ENCODE data around the gene CAMK1D.
A peak's percentile ranks its signal among the peaks of the same experiment; 100 is the strongest.
"Not testable (repeated sequence)": the region's sequence is repeated elsewhere in the genome, so short reads cannot be mapped to it uniquely, and the experiment has no call there.

CAMK1D gene

DNA sequence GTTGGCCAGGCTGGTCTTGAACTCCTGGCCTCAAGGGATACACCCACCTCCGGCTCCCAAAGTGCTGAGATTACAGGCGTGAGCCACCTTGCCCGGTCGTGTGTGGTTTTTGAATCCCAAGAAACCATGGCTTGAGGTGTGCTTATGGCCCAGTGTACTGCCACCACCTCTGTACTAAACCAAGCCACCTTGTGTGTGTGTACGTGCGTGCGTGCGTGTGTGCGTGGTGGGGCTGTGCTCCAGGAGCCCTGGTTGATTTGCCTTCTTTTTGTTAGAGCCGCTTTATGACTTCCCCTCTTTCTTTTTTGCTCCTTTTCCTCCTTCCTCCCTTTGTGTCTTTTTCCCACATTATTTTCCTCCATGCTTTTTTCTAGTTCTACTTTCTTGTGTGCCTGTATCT lies 121.4 kb downstream of the CAMK1D start:
- DNase-seq: peak; percentile 65

DNA sequence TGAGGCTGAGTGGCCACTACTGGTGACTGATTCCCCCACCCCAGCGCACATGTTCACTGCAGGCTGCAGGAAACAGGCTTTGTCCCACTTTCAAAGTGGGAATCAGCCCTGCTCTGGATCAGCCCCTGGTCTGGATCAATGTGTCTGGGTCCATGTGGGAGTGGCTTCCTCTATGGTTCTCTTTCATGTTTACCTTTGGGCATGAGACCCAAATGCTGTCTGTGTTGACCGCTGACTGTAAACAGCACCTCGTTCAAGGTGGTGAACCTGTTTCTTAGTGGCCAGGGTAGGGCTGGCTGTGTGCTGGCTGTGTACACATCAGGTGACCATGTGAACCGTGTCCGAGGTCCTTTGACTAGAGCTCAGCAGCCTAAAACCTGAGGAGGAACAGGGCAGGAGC lies 121.8 kb downstream of the CAMK1D start:
- peak; percentile 82 for DNase-seq

DNA sequence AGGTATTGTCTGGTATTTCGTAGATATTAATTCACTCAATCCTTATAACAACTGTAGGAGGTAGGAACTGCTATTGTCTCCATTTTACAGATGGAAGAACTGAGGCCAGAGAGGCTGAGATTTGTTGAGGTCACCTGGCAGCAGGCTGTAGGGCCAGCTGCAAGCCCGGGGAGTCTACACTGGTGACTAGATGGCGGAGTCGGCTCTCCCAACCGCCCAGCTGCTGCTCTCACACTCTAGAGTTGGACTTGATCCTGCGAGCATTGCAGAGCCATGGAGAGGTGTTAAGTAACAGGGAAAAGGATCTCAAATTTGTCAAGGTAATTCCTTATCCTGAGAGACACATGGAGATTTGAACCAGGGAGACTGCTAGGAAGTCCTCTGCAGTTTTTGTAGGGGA lies 124.1 kb downstream of the CAMK1D start:
- no peak for DNase-seq

DNA sequence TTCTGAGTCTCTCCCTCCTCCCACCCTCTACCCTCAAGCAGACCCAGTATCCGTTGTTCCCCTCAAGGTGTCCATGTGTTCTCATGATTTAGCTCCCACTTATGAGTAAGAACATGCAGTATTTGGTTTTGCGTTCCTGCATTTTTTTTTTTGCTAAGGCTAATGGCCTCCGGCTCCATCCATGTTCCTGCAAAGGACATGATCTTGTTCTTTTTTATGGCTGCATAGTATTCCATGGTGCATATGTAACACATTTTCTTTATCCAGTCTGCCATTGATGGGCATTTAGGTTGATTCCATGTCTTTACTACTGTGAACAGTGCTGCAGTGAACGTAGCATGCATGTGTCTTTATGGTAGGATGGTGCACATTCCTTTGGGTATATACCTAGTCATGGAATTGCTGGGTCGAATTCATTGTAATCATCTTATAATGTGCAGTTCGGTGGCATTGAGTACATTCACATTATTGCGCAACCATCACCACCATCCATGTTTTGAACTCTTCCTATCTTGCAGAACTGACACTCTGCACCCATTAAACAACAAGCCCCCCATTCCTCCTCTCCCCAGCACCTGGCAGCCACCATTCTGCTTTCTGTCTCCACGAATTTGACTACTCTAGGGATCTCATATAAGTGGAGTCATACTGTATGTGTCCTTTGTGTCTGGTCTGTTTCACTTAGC lies 125.5 kb downstream of the CAMK1D start:
- no peak for DNase-seq

DNA sequence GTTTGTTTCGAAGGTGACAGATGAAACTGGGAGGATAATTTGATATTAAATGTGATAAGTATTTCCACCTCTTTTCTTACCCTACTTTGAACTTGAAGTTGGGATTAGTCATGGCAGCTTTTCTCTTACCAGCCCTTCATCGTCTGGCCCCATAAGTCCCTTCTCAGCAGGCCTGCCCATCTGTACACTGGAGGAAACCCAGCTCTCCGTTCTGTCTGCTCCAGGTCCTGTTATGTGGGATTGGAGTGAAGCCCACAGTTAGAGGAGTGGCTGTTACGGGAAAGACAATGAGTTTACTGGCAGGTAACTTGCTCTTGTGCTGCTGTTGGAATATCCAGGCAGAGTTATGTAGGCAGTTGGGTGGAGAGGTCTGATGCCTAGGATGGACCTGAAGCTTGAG lies 127.3 kb downstream of the CAMK1D start:
- no peak for DNase-seq

DNA sequence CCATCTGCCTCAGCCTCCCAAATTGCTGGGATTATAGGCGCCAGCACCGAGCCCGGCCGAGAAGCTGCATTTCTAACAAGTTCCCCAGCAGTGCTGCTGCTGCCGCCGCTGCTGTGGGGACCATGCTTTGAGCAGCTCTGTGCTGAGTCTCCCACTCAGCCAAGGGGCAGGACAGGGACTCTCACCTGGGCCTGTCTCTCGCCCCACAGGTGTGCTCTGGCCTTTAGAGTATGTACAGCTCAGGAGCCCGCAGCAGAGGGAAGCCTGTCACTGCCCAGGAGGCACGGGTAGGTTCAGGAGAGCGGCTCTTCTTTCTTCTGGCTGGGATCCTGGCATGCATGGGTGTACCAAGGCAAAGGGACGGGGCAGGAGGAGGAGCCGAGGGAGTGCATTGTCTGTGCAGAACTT lies 130.1 kb downstream of the CAMK1D start:
- no peak for DNase-seq

DNA sequence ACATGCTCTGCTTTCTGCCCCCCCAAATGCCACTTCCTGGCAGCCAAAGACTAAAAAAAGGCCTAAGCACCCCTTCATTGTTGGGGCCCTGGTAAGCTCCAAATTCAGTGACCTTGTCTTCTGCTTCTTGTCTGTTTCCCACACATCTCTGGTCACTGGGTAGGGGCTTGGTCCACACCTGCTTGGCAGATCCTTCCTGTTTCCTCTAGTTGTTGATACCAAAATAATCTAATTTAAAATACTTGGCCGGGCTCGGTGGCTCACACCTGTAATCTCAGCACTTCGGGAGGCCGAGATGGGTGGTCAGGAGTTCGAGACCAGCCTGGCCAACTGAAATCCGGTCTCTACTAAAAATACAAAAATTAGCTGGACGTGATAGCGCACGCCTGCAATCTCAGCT lies 130.6 kb downstream of the CAMK1D start:
- no peak for DNase-seq

DNA sequence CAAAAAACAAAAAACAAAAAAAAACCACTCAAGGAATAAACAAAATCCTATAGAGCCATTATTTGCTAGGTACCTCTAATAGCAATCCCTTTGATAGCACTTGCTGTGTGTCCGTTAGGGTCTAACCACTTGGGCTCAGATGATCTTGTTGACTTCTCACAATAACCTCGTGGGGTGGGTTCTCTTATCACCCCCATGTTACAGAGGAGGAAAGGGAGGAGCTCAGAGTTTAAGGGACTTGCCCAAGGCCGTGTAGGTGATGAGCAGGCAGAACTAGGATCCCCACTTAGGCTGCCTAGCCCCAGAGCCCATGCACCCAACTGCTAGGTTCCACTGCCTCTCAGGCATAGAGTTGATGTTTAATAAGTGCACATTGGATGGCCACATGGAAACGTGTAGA lies 131.1 kb downstream of the CAMK1D start:
- DNase-seq: no peak

DNA sequence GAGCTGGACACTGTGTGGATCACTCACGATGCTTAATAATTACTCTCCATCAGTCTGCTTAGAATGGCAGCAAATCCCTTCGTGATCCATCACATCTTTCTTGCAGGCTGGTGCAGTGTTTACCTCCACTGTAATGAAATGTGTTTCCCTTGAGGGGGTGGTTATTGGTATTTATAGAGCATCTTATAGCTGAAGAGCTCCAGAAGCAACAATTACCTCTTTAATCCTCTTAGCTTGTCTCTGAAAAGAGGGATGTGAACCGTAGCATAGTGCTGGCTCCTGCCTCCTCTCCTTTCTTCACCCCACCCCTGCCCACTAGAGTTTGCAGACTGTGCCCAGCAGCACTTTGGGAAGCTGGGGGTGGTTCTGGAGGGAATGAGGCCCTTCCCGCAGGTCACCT lies 132.6 kb downstream of the CAMK1D start:
- DNase-seq: no peak

DNA sequence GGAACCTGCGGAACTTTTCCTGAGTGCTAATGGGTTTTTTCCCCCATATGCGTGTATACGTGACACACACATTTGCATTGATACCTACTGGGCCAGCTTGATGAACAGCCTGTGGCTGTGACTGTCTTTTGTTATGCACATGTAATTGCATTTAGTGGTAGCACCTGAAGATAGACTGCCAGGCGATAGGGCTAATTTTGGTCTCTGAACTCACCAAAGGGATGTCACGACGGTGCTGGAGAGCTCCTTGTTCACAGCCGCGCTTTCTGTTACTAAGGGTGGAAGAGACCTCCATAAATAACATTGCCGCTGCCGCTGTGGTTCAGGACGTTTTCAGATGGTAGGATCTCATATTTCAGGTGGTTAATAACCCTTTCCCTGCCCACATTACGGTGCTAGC lies 133.2 kb downstream of the CAMK1D start:
- no peak for DNase-seq

DNA sequence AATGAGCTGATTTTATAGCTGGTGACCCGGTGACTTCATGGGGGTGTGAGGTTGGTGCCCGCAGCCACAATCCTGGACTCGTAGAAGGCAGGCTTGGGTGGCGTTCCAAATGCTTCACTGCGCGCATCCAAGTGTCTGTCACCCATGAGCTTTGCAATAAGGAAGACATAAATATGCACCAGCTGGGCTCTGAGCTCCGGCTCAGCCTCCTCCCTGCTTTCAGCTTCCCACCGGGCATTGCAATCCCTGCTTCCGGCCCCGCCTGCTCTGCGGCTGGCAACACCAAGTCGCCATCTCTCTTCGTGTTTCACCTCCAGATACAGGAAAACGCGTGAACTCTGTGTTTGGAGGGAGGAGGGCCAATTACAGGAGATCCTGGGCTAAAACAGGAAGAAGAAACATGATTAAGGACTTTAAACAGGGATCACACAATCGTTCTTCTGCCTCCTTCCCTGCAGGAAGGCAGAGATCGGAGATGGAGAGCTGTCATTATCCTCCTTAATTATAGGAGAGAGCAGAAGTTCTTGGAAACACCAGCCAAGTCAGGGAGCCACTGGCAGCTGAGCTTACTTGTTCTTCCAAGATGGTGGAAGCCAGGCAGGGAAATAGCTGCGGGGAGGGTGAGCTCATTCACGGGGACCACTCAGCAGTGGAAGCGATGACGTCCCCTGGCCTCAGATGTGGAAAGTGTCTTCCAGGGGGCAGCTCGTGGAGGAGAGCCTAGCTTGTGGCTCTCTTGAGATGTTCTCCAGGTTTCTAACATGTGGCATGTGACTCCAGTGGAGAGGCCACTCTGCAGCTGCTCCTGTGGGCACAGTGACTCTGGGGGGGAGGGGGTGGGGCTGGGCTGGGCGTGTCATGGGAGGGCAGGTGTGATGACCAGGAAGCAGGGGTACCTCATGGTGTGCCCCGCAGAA lies 134.9 kb downstream of the CAMK1D start:
- peak; percentile 95 for DNase-seq

DNA sequence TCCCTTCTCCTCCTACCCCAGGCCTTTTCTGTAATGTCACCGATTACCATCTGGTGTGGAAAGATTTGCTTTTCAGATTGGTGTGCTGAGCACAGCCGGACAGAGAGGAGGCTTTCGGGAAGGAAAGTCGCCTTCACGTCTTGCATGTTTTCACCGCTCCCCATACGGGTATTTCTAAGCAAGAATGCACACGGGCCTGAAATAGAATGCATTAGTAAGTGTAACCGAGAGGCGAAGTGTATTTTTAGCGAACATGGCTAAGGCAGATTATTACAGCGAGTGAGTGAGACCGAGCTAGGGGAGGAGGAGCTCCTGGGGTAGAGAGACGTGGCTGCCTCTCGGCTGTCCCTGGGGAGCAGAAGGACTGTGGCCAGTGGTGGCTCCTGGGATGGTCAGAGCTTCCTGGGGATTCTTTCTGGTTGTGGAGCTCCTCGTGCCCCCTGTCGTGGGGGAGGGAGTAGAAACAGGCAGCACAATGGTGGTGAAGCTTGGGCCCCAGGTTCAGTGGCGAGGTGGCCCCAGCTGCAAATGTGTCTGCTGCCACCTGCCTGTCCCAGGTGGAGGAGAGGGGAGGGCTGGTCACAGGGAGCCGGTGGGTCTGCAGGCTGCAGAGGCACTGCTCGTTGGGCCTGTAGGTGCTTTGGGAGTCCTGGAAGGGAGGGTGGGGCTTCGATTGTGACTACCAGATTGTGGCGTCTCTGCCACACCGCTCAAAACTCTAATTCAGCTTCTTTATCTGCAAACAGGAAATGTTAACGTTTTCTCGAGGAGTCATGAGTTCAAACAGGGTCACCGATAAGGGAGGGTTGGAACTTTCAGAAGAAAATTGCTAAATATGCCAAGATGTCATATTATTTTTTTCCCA lies 135.8 kb downstream of the CAMK1D start:
- peak; percentile 96 for DNase-seq

DNA sequence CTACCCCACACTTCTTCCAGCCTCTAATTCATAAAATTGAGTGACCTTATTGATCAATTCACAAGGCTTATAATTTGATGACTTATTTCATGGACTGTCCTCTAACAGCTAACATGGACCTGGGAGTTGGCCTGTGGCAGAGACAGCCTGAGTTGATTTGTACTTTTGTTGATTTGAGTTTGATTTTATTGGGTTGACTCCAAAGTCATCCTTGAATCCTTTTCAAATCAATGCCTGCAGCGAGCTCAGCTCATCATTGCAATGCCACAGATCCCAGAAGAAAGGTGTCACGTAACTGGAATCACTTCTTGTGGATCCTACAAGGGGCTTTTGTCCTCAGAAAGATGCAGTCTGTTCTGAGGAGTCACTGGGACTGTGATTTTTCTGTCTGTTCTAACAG lies 138.0 kb downstream of the CAMK1D start:
- DNase-seq: no peak

DNA sequence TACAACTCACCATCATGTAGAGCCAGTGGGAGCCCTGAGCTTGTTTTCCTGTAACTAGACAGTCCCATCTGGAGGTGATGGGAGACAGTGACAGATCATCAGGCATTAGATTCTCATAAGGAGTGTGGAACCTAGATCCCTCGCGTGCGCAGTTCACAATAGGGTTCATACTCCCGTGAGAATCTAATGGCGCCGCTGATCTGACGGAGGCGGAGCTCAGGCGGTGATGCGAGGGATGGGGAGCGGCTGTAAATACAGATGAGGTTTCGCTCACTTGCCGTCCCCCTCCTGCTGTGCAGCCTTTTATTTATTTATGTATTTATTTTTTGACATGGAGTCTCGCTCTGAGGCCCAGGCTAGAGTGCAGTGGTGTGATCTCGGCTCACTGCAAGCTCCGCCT lies 139.3 kb downstream of the CAMK1D start:
- no peak for DNase-seq

DNA sequence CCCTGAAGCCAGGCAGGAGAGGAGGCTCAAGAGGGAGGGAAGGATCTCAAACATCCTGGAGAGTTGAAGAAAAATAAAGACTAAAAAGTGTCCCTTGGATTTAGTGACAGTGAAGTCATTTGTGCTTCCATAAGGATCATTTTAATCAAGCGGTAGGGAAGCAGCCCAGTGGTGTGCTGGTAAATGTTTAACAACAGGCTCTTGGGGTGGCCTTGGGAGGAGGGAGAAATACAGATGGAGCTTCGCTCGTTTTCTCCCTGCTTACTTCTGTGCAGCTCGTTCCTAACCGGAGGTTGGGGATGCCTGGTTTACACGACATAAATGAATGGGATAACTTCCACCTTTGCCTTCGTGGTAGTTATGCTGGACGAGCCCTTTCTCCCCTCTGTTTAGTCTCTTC lies 140.0 kb downstream of the CAMK1D start:
- peak; percentile 50 for DNase-seq

DNA sequence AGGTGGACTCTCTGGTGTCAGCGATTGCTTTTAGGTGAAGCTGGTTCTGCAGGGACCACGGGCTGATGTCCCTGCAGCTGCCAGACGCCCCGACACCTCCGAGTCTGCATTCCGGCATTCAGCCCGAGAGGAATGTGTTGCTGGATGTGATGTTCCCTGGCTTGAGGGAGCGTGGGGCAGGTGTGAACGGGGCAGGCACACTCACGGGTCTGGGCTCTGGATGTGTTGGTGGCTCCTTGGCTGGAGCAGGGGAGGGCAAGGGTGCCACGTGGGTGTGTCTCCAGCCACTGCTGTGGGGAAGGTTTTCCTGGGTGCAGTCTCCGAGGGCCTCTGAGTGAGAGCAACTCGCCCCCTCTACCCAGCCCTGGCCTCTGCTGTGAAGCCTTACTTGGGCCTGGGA lies 140.5 kb downstream of the CAMK1D start:
- no peak for DNase-seq

DNA sequence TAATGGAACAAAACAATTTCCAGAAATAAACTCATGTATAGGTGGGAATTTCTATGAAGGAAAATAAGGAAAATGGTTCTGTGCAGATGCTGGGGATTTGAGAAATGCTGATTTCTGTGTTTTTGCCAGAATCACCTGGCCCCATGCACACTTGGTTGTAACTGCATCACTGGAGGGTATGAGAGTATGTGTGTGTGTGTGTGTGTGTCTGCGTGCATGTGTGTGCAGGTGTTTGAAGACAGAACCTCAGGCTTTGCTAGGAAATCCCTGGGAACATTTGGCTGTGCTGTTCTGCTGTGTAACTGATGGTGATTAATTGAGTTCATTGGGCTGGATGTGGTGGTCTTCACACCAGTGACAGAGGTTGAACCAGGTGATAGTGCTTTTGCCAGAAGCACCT lies 141.6 kb downstream of the CAMK1D start:
- peak; percentile 70 for DNase-seq

DNA sequence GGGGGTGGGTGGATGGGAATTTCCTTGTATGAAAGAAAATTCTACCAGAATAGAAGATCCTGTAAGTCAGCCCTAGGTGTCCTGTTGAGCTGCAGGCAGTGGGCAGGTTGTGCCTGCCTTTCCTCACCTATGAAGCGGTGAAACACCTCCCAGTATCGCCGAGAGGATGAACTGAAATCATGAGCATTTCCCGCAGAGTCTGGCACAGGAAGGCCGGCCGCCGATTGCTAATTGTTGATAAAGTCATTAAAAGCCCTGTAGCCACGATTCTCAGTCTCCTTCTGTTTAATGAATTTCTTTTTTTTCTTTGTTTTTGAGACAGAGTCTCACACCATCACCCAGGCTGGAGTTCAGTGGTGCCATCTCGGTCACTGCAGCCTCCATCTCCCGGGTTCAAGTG lies 142.1 kb downstream of the CAMK1D start:
- DNase-seq: no peak

DNA sequence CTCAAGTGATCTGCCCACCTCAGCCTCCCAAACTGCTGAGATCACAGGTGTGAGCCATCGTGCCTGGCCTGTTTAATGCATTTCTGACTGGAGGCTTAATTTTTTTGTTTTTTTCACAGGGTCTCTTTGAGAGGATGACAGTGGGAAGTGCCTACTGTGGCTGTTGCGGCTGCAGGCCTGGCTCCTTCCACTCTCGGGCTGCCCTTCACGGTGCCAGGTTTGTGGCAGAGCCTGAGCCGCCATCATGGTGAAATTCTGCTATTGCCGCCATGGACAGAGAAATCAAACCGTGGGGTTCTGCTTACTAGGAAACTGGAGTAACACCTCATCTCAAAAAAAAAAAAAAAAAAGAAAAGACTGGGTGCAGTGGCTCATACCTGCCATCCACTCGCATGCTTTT lies 142.7 kb downstream of the CAMK1D start:
- no peak for DNase-seq

DNA sequence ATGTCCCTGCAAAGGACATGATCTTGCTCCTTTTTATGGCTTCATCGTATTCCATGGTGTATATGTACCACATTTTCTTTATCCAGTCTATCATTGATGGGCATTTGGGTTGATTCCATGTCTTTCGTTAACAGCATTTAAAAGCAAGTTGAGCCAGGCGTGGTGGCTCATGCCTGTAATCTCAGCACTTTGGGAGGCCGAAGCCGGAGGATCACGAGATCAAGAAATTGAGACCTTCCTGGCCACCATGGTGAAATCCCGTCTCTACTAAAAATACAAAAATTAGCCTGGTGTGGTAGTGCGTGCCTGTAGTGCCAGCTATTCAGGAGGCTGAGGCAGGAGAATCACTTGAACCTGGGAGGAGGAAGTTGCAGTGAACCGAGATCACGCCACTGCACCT lies 147.7 kb downstream of the CAMK1D start:
- DNase-seq: not testable (repeated sequence)

DNA sequence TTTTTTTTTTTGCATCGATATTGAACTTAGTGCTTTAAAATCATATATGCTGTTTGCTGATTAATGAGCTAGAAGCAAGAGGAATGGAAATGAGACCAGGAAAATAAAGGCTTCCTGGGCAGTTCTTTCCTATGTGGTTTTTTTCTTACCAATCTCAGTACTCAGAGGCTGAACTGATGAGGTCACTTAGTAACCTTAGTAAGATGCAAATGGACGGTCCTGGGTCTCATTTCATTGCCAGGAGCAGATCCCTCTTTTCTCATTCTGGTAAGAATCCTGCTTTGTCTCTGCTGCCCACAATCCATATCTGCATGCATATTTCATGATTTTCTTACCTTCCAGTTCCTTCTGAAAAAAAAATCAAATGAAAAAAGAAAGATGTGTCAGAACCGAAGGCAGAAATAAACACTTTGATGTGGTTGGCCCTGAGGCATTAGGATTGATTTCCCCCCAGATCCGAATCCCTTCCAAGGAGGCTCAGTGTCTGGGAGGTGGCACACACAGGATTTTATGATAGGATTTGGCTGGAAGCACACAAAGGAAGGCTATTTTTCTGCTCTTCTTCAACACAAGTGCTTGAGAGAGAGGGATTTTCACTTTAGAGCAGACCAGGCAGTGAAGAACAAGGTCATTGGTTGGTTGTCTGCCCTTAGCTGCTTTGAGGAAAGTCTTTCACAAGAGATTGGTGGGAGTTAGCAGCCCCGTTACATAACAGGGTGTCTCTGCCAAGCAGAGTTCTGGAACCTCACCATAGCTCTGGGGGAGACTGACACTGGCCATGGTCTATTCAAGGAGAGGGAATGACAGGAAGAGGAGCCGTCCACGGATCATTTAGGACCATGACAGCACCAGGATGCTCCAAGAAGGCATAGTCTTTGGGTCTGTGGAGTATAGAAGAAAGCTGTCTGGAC lies 150.0 kb downstream of the CAMK1D start:
- DNase-seq: peak; percentile 52
